Measurements from ENCODE around the gene PPEF2. TPM values are rescaled to one million over a fixed set of nuclear protein-coding genes. Genes with fewer than 3 reads are reported as not detected.

Gene PPEF2
- polyA plus RNA-seq, 2 of the 4 experiments (the other 2 are of a cell fraction), result 0.03 TPM; not detected in 1

- ChIA-PET CTCF (no interaction called here), POLR2A (no interaction called here)
- ATAC-seq, result no peak
- Histone ChIP-seq H3K4me2 (peak overlapping the region; percentile 57), H3K4me3 (no peak overlapping the region), H3K27ac (peak overlapping the region; percentile 91 to 98), H3K9me3 (no peaks in the 10 kb centered on the region), H3K4me1 (peaks cover 71% of the 10 kb centered on the region)
- 83% methylated on average over 4 of the region's 4 CpGs for WGBS (ENCODE audit: missing lambda C conversion rate)
- FAIRE-seq, result no peak
- DNase-seq (ENCODE audit: low read depth in 1 of 2, low spot score in 1 of 2), result no peak
- TF ChIP-seq BCL3 (IDR thresholded peaks at IDR 0.05) (no peak), ZSCAN20 (CRISPR knock-in tag; IDR thresholded peaks at IDR 0.05) (peak; percentile 94), CHD4 (IDR thresholded peaks at IDR 0.05; ENCODE audit: borderline replicate concordance) (no peak), CBX8 (IDR thresholded peaks at IDR 0.05) (no peak), NPAS2 (CRISPR knock-in tag; IDR thresholded peaks at IDR 0.05; ENCODE audit: borderline replicate concordance) (peak; percentile 89), CEBPB (IDR thresholded peaks at IDR 0.05) (no peak), FOSL2 (IDR thresholded peaks at IDR 0.05) (no peak), FOSL2 (CRISPR knock-in tag; IDR thresholded peaks at IDR 0.05) (no peak), POLR2AphosphoS2 (conservative IDR thresholded peaks at IDR 0.05; ENCODE audit: low read length) (no peak), CTCF (IDR thresholded peaks at IDR 0.05) (no peak), ZFP36 (IDR thresholded peaks at IDR 0.05; ENCODE audit: borderline replicate concordance, partially characterized antibody) (no peak), HEYL (CRISPR knock-in tag; IDR thresholded peaks at IDR 0.05) (peak; percentile 96), PBX3 (IDR thresholded peaks at IDR 0.05) (no peak), TP53 (CRISPR knock-in tag; IDR thresholded peaks at IDR 0.05) (peak; percentile 91), FOXS1 (CRISPR knock-in tag; IDR thresholded peaks at IDR 0.05) (peak; percentile 57; the same call in 1 of the 2 replicates), HMGXB4 (CRISPR knock-in tag; IDR thresholded peaks at IDR 0.05; ENCODE audit: borderline replicate concordance) (peak; percentile 92), SMC3 (IDR thresholded peaks at IDR 0.05) (no peak), CBX2 (IDR thresholded peaks at IDR 0.05; ENCODE audit: borderline replicate concordance, low read depth) (no peak), NR3C1 (IDR thresholded peaks at IDR 0.05) (no peak), ESRRA (IDR thresholded peaks at IDR 0.05; ENCODE audit: borderline replicate concordance, low read length) (no peak), SREBF2 (IDR thresholded peaks at IDR 0.05) (no peak), RARB (CRISPR knock-in tag; IDR thresholded peaks at IDR 0.05) (peak; percentile 76), POLR2A (IDR thresholded peaks at IDR 0.05; ENCODE audit: low read length) (no peak), E2F6 (IDR thresholded peaks at IDR 0.05; ENCODE audit: borderline replicate concordance, low read depth) (no peak), FOSB (CRISPR knock-in tag; IDR thresholded peaks at IDR 0.05) (no peak), EHMT2 (IDR thresholded peaks at IDR 0.05; ENCODE audit: low read depth) (no peak), CHD2 (IDR thresholded peaks at IDR 0.05; ENCODE audit: low read length, partially characterized antibody) (no peak), RNF2 (IDR thresholded peaks at IDR 0.05; ENCODE audit: borderline replicate concordance, low read depth) (no peak), HOXB5 (CRISPR knock-in tag; IDR thresholded peaks at IDR 0.05) (peak; percentile 98), RAD21 (conservative IDR thresholded peaks at IDR 0.05 in 1 of 2, IDR thresholded peaks at IDR 0.05 in 1 of 2) (no peak), HDAC2 (IDR thresholded peaks at IDR 0.05) (no peak), ZNF302 (CRISPR knock-in tag; IDR thresholded peaks at IDR 0.05) (peak; percentile 93; the same call in 1 of the 2 replicates), KDM5A (IDR thresholded peaks at IDR 0.05) (no peak), HOXB13 (CRISPR knock-in tag; IDR thresholded peaks at IDR 0.05; ENCODE audit: low read depth) (peak; percentile 100), HOXA7 (CRISPR knock-in tag; IDR thresholded peaks at IDR 0.05) (peak; percentile 54; the same call in 1 of the 2 replicates), BHLHE40 (IDR thresholded peaks at IDR 0.05; ENCODE audit: low read depth, low read length) (no peak), TFCP2L1 (CRISPR knock-in tag; IDR thresholded peaks at IDR 0.05) (peak; percentile 81; the same call in 1 of the 2 replicates), EHF (CRISPR knock-in tag; IDR thresholded peaks at IDR 0.05) (peak; percentile 98)
These were observed 58.7 kb downstream of the PPEF2 start for GRCh38 chr4:75843596-75843995.

Measured in A549 (cell line).